Chondrocyte (in vitro differentiated cells): Measurements from ENCODE around the gene MAML2. TPM values are rescaled to one million over a fixed set of nuclear protein-coding genes. Genes with fewer than 3 reads are reported as not detected.

Experiments
- DNase-seq: peaks from one replicate; pipeline ENCODE4 v3.0.0; 2021; ENCODE audit warnings: mixed read lengths, low spot score
- H3K27ac Mint-ChIP-seq: one replicate; pipeline ENCODE4 v1.8.0; 2021; ENCODE audit warnings: mild to moderate bottlenecking, moderate library complexity, mixed read lengths; ENCODE audit not compliant: unreplicated experiment
- H3K27me3 Mint-ChIP-seq: 2 replicates; pipeline ENCODE4 v1.8.0; 2021; ENCODE audit warnings: low read depth, mixed read lengths
- H3K36me3 Mint-ChIP-seq: 2 replicates; pipeline ENCODE4 v1.8.0; 2021; ENCODE audit warnings: low read depth, mixed read lengths
- H3K4me1 Mint-ChIP-seq: 2 replicates; pipeline ENCODE4 v1.8.0; 2021; ENCODE audit warnings: low read depth, mild to moderate bottlenecking, mixed read lengths
- H3K4me3 Mint-ChIP-seq: one replicate; pipeline ENCODE4 v1.8.0; 2021; ENCODE audit warnings: mild to moderate bottlenecking, moderate library complexity, mixed read lengths; ENCODE audit not compliant: unreplicated experiment
- H3K9me3 Mint-ChIP-seq: 2 replicates; pipeline ENCODE4 v1.8.0; 2021; ENCODE audit warnings: low read depth, mixed read lengths
- CTCF ChIP-seq: fragments of 200-600 bp; sonication (generic); IDR thresholded peaks from 2 replicates; pipeline ENCODE4 v1.5.0; 2021; ENCODE audit warnings: antibody characterized with exemption, mild to moderate bottlenecking, moderate library complexity
- long read RNA-seq: library from polyadenylated mRNA; stranded (forward); transcript quantifications from one replicate; pipeline ENCODE4 v2.0.0, GENCODE V29; 2021
- total RNA-seq: library from RNA; stranded (reverse); gene quantifications from 3 replicates; pipeline ENCODE4 v1.2.1, GENCODE V29; 2021

Gene MAML2
- 19.0 to 25.2 TPM (median 19.1 TPM) in 3 replicates for total RNA-seq
- long read RNA-seq, full-length matches to known transcripts = 1 of 3 reads
- long read RNA-seq, partial matches to known transcripts = 1 of 3 reads
- long read RNA-seq, other reads (novel, unspliced or antisense) = 1 of 3 reads

DNA sequence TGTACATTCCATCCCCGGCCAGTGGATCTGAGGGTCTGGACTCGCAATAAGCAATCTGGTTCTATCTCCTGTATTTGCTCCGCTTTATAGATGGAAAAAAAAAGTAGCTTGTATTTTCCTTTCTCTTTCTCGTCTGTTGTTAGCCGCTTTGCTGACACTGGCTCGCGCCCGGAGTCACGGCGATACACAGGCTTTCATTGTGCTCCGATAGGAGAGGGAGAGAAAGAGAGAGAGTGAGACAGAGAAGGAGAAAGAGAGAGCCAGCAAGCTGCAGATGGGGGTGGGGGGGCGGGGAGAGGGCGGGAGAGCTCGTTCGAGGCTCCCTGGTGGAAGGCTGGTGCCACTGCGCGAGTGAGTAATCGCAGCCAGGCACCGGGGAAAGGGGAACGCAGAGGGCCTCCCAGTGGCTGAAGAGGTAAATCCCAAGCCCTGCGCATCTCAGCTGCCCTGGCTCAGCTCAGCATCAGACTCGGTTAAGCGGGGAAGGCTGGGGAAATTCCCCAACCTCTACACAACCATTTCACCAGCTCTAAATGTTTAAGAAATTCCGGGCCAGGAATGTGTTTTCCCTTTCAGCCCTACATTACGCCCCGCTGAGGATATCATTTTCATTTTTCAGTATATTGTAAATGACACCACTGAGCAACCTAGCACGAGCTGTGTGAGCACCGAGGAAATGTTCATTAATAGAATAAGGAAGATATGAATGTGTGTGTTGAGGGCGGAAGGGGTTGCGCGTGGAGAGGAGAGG lies at the start of gene MAML2:
Gene MAML2, minus strand, starts transcription at position 235 of the 751 bp plus-strand sequence. CDS start 1,300 bp downstream, outside the sequence.
- DNase-seq = peak; percentile 95
- Mint-ChIP-seq H3K27me3 (no peaks in the 10 kb centered on the region), H3K4me1 (peaks cover 45% of the 10 kb centered on the region), H3K9me3 (peaks cover under 1% of the 10 kb centered on the region), H3K36me3 (no peaks in the 10 kb centered on the region), H3K27ac (peak within 1 kb of the TSS; percentile 93), H3K4me3 (peak within 1 kb of the TSS; percentile 97)
- TF ChIP-seq CTCF = peak; percentile 99

DNA sequence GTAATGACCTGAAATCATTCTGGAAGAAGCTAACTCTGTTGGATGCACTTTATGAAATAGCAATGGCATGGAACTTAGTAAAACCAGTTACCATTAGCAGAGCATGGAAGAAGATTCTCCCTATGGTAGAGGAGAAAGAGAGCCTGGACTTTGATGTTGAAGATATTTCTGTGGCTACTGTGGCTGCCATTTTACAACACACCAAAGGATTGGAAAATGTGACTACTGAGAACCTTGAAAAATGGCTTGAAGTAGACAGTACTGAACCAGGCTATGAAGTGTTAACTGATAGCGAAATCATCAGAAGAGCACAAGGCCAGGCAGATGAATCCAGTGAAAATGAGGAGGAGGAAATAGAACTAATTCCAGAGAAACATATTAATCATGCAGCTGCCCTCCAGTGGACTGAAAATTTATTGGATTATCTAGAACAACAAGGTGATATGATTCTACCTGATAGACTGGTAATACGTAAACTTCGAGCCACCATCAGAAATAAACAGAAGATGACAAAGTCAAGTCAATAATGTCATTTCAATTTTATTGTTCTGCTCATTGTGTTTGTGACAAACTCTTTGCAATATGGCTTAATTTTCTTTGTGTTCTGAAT lies 48.8 kb upstream of the MAML2 start:
- Mint-ChIP-seq H3K4me3 (peak overlapping the region; percentile 39), H3K27me3 (no peaks in the 10 kb centered on the region), H3K36me3 (peaks cover 5% of the 10 kb centered on the region), H3K9me3 (peaks cover 8% of the 10 kb centered on the region), H3K4me1 (peaks cover 48% of the 10 kb centered on the region), H3K27ac (no peak overlapping the region)
- no peak for DNase-seq
- peak; percentile 54 for TF ChIP-seq CTCF

DNA sequence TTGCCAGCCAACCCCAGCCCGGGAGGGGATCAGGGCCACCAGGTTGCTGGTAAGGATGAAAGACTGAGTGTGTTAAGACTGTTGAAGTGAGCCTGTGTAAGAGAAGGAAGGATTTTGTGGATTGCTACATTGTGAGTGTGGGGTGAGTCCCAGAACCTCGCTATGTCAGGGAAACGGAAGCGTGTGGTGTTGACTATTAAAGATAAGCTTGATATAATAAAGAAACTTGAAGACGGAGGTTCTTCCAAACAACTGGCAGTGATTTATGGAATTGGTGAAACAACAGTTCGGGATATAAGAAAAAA lies 47.4 kb upstream of the MAML2 start:
- Mint-ChIP-seq H3K36me3 (peaks cover 5% of the 10 kb centered on the region), H3K9me3 (peaks cover 8% of the 10 kb centered on the region), H3K4me3 (peak overlapping the region; percentile 96), H3K27ac (peak overlapping the region; percentile 97), H3K4me1 (peaks cover 48% of the 10 kb centered on the region), H3K27me3 (no peaks in the 10 kb centered on the region)
- no peak for DNase-seq
- TF ChIP-seq CTCF = no peak

DNA sequence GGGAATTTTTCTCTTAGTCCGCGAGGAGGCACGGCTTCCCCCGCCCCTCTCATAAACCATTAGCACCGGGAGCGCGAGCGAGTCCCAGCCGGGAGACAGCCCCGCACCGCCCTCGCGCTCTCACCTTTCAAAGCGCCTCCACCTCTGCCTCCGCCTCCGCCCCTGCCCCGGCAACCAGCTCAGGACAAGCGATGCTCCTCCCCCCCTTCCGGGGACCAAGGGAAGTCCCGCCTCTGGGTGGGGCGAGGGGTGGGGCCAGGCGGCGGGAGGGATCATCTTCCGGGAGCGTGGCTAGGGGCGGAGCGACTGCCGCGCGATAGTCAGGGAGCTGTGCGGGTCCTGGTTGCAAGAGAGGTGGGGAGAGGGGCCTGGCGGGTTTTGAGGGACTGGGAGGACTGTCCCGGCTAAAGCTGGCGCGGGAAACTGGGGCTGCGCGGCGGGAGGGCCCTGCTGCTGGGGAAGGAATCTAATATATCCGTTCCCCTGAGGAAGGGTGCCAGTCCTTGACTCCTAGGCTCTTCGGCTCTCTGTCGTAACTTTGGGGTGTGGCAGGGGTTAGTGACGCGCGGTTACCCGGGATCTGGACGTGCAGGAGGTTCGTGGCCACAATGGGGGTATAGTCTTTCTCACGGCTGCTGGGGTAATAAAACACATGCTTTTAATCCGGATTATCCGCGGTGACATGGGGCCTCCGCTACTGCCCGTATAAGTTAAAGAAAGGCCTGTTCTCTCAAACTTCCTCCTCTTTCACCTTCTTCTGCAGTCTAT lies 46.9 kb upstream of the MAML2 start, which contains the start of the genes CCDC82 and JRKL:
Gene CCDC82, minus strand, starts transcription at position 193 of the 768 bp plus-strand sequence. CDS start 5,165 bp downstream, outside the sequence.
Gene JRKL, plus strand, starts transcription at position 294 of the 768 bp plus-strand sequence. CDS start 637 bp downstream, outside the sequence.
- peak within 1 kb of the TSS; percentile 96 for H3K4me3 Mint-ChIP-seq
- DNase-seq = peak; percentile 98
- H3K27ac Mint-ChIP-seq = peak within 1 kb of the TSS; percentile 97
- peaks cover 8% of the 10 kb centered on the region for H3K9me3 Mint-ChIP-seq
- peaks cover 5% of the 10 kb centered on the region for H3K36me3 Mint-ChIP-seq
- TF ChIP-seq CTCF = no peak
- H3K27me3 Mint-ChIP-seq = no peaks in the 10 kb centered on the region
- peaks cover 48% of the 10 kb centered on the region for H3K4me1 Mint-ChIP-seq
